HepG2 (cell line): ENCODE measurements around the gene DOCK4. TPM values are rescaled to one million over a fixed set of nuclear protein-coding genes. Genes with fewer than 3 reads are reported as not detected.
A peak's percentile ranks its signal among the peaks of the same experiment; 100 is the strongest.

ENCODE experiments used
- ATF7-NPFF ChIP-seq: sonication (generic); formaldehyde crosslinking; IDR thresholded peaks from 2 replicates; pipeline ENCODE4 v1.8.1; 2023; ENCODE audit warnings: mild to moderate bottlenecking, low read depth, missing genetic modification reagents, moderate library complexity
- BCL3 ChIP-seq: sonication (generic); formaldehyde crosslinking; IDR thresholded peaks from 2 replicates; pipeline ENCODE4 v1.5.1; 2020; ENCODE audit warnings: mild to moderate bottlenecking, missing genetic modification reagents, moderate library complexity
- CCDC6 ChIP-seq: sonication (generic); formaldehyde crosslinking; IDR thresholded peaks from 2 replicates; pipeline ENCODE4 v1.8.1; 2022; ENCODE audit warnings: mild to moderate bottlenecking, missing genetic modification reagents, moderate library complexity
- CHD4 ChIP-seq: fragments of 200-600 bp; sonication (generic); IDR thresholded peaks from 2 replicates; pipeline ENCODE4 v1.7.0; 2017; ENCODE audit warnings: mild to moderate bottlenecking, low read length, borderline replicate concordance
- JUN ChIP-seq: sonication (generic); formaldehyde crosslinking; IDR thresholded peaks from 2 replicates; pipeline ENCODE4 v1.4.0; 2020; ENCODE audit warnings: mild to moderate bottlenecking, missing genetic modification reagents
- MTERF4 ChIP-seq: sonication (generic); formaldehyde crosslinking; IDR thresholded peaks from 2 replicates; pipeline ENCODE4 v1.8.0; 2023; ENCODE audit warnings: mild to moderate bottlenecking, missing genetic modification reagents
- ONECUT2 ChIP-seq: sonication (generic); formaldehyde crosslinking; IDR thresholded peaks from 2 replicates; pipeline ENCODE4 v1.4.0; 2020; ENCODE audit warnings: missing genetic modification reagents
- POLR2A ChIP-seq, 2 experiments: IDR thresholded peaks; 2 replicates each; pipeline ENCODE4 v1.6.1; 2011; ENCODE audit warnings: low read depth in 2 of 2, low read length in 2 of 2, mild to moderate bottlenecking in 1 of 2, moderate library complexity in 1 of 2; ENCODE audit not compliant: insufficient read depth in 1 of 2
- REST ChIP-seq, 2 experiments: IDR thresholded peaks; 2 replicates each; pipeline ENCODE4 v1.6.1; 2011 to 2012; ENCODE audit warnings: low read length in 2 of 2, borderline replicate concordance in 1 of 2, low read depth in 1 of 2, mild to moderate bottlenecking in 1 of 2, moderate library complexity in 1 of 2
- SMARCE1 ChIP-seq: fragments of 450-650 bp; IDR thresholded peaks from 2 replicates; pipeline ENCODE4 v1.6.1; 2017; ENCODE audit warnings: borderline replicate concordance
- SRF ChIP-seq: IDR thresholded peaks from 2 replicates; pipeline ENCODE4 v1.6.1; 2011; ENCODE audit warnings: mild to moderate bottlenecking, low read depth, low read length, moderate library complexity
- TFDP1 ChIP-seq: IDR thresholded peaks from 2 replicates; pipeline ENCODE4 v1.6.1; 2016; ENCODE audit warnings: missing compliant biosample characterization, missing genetic modification reagents, borderline replicate concordance
- ZBTB37 ChIP-seq: sonication (generic); formaldehyde crosslinking; IDR thresholded peaks from 2 replicates; pipeline ENCODE4 v1.4.0; 2020; ENCODE audit warnings: mild to moderate bottlenecking, missing genetic modification reagents
- ZKSCAN5 ChIP-seq: sonication (generic); formaldehyde crosslinking; IDR thresholded peaks from 2 replicates; pipeline ENCODE4 v1.5.1; 2020; ENCODE audit warnings: mild to moderate bottlenecking, missing genetic modification reagents
- ZNF33A ChIP-seq: sonication (generic); formaldehyde crosslinking; IDR thresholded peaks from 2 replicates; pipeline ENCODE4 v1.5.1; 2020; ENCODE audit warnings: missing genetic modification reagents, mild to moderate bottlenecking, moderate library complexity, borderline replicate concordance
- ZNF383 ChIP-seq: sonication (generic); formaldehyde crosslinking; IDR thresholded peaks from 2 replicates; pipeline ENCODE4 v1.4.0; 2020; ENCODE audit warnings: missing genetic modification reagents, mild to moderate bottlenecking, borderline replicate concordance
- ZNF468 ChIP-seq: sonication (generic); formaldehyde crosslinking; IDR thresholded peaks from 2 replicates; pipeline ENCODE4 v1.8.0; 2022; ENCODE audit warnings: mild to moderate bottlenecking, moderate library complexity, missing genetic modification reagents
- ZNF501 ChIP-seq: sonication (generic); formaldehyde crosslinking; IDR thresholded peaks from 2 replicates; pipeline ENCODE4 v1.5.1; 2020; ENCODE audit warnings: mild to moderate bottlenecking, moderate library complexity, missing genetic modification reagents
- polyA plus RNA-seq, 8 experiments: library from polyadenylated mRNA; depleted of rRNA in 3 of 8; stranded (reverse) in 7 of 8; unstranded in 1 of 8; fragments of >200 nt; fragmentation: Illumina TruSeq in 4 of 8; extraction: Trizol in 4 of 8; gene quantifications; 2 replicates each; pipeline versions ENCODE4 v1.2.1 to v1.2.3, GENCODE V29; 2011 to 2016; ENCODE audit warnings: low read depth in 4 of 8, missing spikeins in 1 of 8, mixed read lengths in 1 of 8; ENCODE audit not compliant: insufficient read depth in 1 of 8
- total RNA-seq, 5 experiments: library from RNA; depleted of rRNA; stranded (reverse); fragments of >200 nt; fragmentation: Illumina TruSeq; extraction: Trizol; gene quantifications; 2 replicates each; pipeline ENCODE4 v1.2.3, GENCODE V29; 2016; ENCODE audit warnings: low read depth in 1 of 5

Gene DOCK4
- total and polyA plus RNA-seq, 2 of the 13 experiments (the other 11 are each of a cell fraction or from before 2014, with no cell fraction given): 13.5 to 17.4 TPM

GRCh38 chr7:112206238-112206990, at the start of gene DOCK4, which contains the start of gene ZNF277 (continued):
- TF ChIP-seq REST (IDR thresholded peaks at IDR 0.05; ENCODE audit: borderline replicate concordance in 1 of 2, low read depth in 1 of 2, low read length in 2 of 2) (peak in 1 of 2 experiments; percentile 68; a peak in 1 of 4 replicates), ATF7-NPFF (CRISPR knock-in tag) (peak; percentile 45), CCDC6 (CRISPR knock-in tag) (peak; percentile 89; the same call in 1 of the 2 replicates), ZBTB37 (CRISPR knock-in tag) (no peak), ZNF33A (CRISPR knock-in tag) (0 out of 2 replicates have a peak, but pooled peaks have one; percentile 49), SRF (0 out of 2 replicates have a peak, but pooled peaks have one; percentile 40), SMARCE1 (no peak), ZNF501 (CRISPR knock-in tag) (peak; percentile 60; the same call in 1 of the 2 replicates), ZKSCAN5 (CRISPR knock-in tag) (no peak), BCL3 (CRISPR knock-in tag) (no peak), JUN (CRISPR knock-in tag) (no peak), POLR2A (IDR thresholded peaks at IDR 0.05; ENCODE audit: insufficient read depth in 1 of 2, low read depth in 2 of 2, low read length in 2 of 2) (peak; percentile 72 to 73), CHD4 (no peak), TFDP1 (CRISPR knock-in tag) (peak; percentile 51; the same call in 1 of the 2 replicates), ZNF468 (CRISPR knock-in tag) (no peak), ONECUT2 (CRISPR knock-in tag) (no peak), ZNF383 (CRISPR knock-in tag) (no peak), MTERF4 (no peak; the same call in 1 of the 2 replicates)
